ENCODE data around the gene EFNB2. TPM values are rescaled to one million over a fixed set of nuclear protein-coding genes. Genes with fewer than 3 reads are reported as not detected.
A peak's percentile ranks its signal among the peaks of the same experiment; 100 is the strongest.

EFNB2 gene
- total RNA-seq, 1 donor from 2014 or later: 42.1 TPM

DNA sequence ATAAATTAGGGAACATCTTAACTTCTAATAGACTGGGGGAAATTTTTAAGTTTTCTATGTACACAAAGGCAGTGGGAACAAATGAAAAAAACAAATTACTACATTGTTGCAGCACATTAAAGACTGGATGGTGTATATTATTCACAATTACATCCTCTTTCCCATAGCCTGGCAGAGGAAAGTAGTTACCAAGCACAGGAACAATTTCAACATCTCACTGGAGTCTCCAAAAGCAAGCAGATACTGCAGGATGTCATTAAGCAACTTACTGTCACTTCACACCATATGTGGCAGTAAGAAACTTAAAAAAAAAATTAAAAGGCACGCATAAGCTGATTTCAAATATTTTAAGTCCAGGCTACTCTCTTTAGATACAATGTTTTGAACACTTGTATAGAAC is 6.4 kb upstream of the EFNB2 start:
- no peak for DNase-seq (ENCODE audit: low read depth)
- Histone ChIP-seq H3K27me3 (ENCODE audit: control insufficient read depth, insufficient read depth, low read length) (no peaks in the 10 kb centered on the region), H3K36me3 (ENCODE audit: control insufficient read depth, insufficient read depth, low read length) (peaks cover 2% of the 10 kb centered on the region), H3K4me3 (ENCODE audit: low read depth, low read length) (no peak overlapping the region)
- TF ChIP-seq, protein P1, sequence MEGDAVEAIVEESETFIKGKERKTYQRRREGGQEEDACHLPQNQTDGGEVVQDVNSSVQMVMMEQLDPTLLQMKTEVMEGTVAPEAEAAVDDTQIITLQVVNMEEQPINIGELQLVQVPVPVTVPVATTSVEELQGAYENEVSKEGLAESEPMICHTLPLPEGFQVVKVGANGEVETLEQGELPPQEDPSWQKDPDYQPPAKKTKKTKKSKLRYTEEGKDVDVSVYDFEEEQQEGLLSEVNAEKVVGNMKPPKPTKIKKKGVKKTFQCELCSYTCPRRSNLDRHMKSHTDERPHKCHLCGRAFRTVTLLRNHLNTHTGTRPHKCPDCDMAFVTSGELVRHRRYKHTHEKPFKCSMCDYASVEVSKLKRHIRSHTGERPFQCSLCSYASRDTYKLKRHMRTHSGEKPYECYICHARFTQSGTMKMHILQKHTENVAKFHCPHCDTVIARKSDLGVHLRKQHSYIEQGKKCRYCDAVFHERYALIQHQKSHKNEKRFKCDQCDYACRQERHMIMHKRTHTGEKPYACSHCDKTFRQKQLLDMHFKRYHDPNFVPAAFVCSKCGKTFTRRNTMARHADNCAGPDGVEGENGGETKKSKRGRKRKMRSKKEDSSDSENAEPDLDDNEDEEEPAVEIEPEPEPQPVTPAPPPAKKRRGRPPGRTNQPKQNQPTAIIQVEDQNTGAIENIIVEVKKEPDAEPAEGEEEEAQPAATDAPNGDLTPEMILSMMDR (IDR thresholded peaks at IDR 0.05; ENCODE audit: insufficient read depth, low read length, poor library complexity, severe bottlenecking): no peak

DNA sequence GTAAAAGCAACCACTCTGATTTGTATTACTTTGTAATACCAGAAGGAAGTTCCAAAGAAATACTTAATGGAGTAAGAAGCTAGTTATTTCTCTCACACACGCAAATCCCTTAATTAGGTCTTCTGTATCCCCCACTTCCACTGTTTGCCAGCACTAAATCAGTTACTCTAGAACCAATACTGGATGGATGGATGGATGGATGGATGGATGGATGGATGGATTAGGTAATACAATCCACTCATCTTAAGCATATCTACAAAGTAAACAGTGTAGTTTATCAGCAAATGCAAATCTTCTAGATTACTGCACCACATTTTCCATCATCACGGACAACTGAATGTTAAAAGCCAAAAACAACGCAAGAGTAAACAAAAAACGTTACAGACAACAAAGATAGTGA is 5.2 kb upstream of the EFNB2 start:
- DNase-seq (ENCODE audit: low read depth): no peak
- Histone ChIP-seq H3K4me3 (ENCODE audit: low read depth, low read length) (no peak overlapping the region), H3K27me3 (ENCODE audit: control insufficient read depth, insufficient read depth, low read length) (no peaks in the 10 kb centered on the region), H3K36me3 (ENCODE audit: control insufficient read depth, insufficient read depth, low read length) (peaks cover 2% of the 10 kb centered on the region)
- TF ChIP-seq, protein P1 (IDR thresholded peaks at IDR 0.05; ENCODE audit: insufficient read depth, low read length, poor library complexity, severe bottlenecking): no peak

DNA sequence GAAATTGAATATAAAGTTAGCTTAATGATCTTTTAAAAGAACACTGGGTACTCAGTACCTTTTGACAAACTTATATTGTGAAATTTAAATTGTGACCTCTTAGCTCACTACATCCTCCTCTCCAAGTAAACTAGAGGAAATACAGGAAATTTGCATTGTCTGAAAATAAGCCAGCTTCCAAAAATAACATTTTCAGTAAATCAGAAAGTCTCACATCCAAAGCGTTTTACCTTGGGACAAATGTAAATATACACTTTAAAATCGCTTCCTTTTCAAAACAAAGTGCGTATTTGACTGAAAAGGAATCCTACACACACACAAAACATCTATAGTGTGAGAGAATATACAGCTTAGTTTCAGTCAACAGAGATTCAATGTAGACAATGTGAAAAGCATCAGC is 2.1 kb upstream of the EFNB2 start:
- TF ChIP-seq, protein P1 (IDR thresholded peaks at IDR 0.05; ENCODE audit: insufficient read depth, low read length, poor library complexity, severe bottlenecking): no peak
- no peaks in the 10 kb centered on the region for H3K36me3 ChIP-seq (ENCODE audit: control insufficient read depth, insufficient read depth, low read length)
- DNase-seq (ENCODE audit: low read depth): no peak
- H3K27me3 ChIP-seq (ENCODE audit: control insufficient read depth, insufficient read depth, low read length): no peaks in the 10 kb centered on the region
- H3K4me3 ChIP-seq (ENCODE audit: low read depth, low read length): no peak overlapping the region

DNA sequence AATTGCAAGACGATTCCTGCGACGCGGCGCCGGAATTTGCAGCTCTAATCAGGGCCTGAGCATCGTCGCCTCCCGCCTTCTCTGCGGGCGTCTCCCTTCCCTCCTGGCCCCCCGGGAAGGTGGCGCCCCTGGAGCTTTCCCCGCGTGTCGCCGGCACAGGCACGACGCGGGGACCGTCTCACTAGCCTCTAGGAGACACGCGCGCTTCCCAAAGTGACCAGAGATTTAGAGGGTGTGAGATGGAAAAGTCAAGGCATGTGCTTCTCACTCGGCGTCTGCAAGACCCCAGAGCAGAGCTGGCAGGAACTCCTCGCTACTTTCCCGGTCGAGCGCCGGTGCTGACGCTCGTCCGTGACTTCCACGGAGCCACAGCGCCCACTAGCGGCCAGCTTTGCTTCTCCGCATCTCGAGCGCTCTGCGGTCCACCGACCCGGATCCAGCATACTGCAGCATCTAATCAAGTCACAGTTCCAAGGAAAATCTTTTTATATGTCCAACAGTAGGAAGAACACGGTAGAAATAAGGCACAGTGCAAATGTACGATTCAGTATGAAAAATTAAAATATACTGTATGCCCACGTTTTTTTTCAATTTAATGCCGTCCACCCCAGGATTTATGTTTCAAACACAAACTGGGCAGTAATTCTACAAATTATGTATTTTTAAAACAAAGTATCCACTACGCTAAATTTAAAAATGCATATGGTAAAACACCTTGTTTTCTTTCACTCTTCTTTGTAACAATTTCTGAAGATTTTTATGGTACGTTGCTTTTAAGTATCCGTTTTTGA is 977 bp upstream of the EFNB2 start:
- TF ChIP-seq, protein P1 (IDR thresholded peaks at IDR 0.05; ENCODE audit: insufficient read depth, low read length, poor library complexity, severe bottlenecking): peak; percentile 99
- peak overlapping the region; percentile 62 for H3K4me3 ChIP-seq (ENCODE audit: low read depth, low read length)
- H3K27me3 ChIP-seq (ENCODE audit: control insufficient read depth, insufficient read depth, low read length): no peaks in the 10 kb centered on the region
- H3K36me3 ChIP-seq (ENCODE audit: control insufficient read depth, insufficient read depth, low read length): no peaks in the 10 kb centered on the region
- DNase-seq (ENCODE audit: low read depth): peak; percentile 58

DNA sequence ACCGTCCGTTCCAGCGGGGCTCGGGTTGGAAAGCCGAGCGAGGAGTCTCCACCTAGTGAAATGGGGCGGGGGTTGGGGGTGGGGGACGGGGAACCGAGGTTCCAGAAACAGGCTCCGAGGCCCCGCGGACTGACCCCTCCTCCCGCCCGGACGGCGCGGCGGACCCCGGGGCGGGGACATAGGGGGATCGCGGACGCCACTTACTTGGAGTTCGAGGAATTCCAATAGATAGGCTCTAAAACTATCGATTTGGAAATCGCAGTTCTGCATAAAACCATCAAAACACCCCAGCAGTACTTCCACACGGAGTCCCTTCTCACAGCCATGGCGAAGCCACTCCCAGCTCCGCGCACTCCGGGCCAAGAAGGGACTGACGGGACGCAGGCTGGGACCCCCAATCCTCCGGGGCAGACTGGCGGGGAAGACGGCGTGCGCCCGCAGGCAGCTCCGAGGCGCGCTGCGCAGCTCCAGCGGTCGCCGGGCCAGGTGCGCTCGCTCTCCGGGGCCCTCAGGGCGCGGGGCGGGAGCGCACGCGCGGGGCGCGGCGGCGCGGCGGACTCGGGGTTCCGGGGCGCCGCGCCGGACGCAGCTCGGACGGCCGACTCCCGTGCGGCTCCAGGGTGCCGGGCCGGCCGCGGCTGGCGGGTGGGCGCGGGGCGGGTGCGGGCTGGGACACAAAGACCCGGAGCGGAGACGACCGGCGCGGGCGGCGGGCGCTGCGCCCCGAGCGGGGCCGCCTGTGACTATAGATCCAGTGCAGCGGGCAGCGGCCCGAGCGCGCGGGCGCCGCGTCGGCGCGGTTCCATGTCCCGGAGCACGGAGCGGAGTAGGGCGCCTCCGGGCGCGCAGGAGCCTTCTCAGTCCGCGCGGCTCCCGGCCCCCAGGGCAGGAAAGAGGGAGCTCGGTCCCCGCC is 567 bp downstream of the EFNB2 start:
- DNase-seq (ENCODE audit: low read depth): no peak
- H3K27me3 ChIP-seq (ENCODE audit: control insufficient read depth, insufficient read depth, low read length): no peaks in the 10 kb centered on the region
- no peaks in the 10 kb centered on the region for H3K36me3 ChIP-seq (ENCODE audit: control insufficient read depth, insufficient read depth, low read length)
- TF ChIP-seq, protein P1 (IDR thresholded peaks at IDR 0.05; ENCODE audit: insufficient read depth, low read length, poor library complexity, severe bottlenecking): no peak
- H3K4me3 ChIP-seq (ENCODE audit: low read depth, low read length): peak overlapping the region; percentile 81
